Transverse colon (tissue), 4 donors: ENCODE data around the gene GABPB1.

Experiments
- EP300 ChIP-seq: sonication (generic); formaldehyde crosslinking; IDR thresholded peaks from one replicate; pipeline ENCODE4 v1.6.1; 2017; ENCODE audit warnings: antibody characterized with exemption, low read depth
- POLR2AphosphoS5 ChIP-seq, 3 donors: sonication (generic); formaldehyde crosslinking; IDR thresholded peaks; one replicate each; pipeline ENCODE4 v1.6.1; 2016; ENCODE audit warnings: antibody characterized with exemption in 3 of 3
- TF ChIP-seq, protein P1 (sequence below), 5 experiments: fragments of 200-600 bp in 3 of 5; fragments of 450-650 bp in 2 of 5; sonication (generic) in 3 of 5; IDR thresholded peaks; 1 replicate in 2 of 5; 2 replicates in 3 of 5; pipeline ENCODE4 v1.5.1; 2016 to 2017; ENCODE audit warnings: antibody characterized with exemption in 5 of 5, inconsistent platforms in 3 of 5, mild to moderate bottlenecking in 2 of 5, moderate library complexity in 1 of 5

- TF ChIP-seq, protein P1, sequence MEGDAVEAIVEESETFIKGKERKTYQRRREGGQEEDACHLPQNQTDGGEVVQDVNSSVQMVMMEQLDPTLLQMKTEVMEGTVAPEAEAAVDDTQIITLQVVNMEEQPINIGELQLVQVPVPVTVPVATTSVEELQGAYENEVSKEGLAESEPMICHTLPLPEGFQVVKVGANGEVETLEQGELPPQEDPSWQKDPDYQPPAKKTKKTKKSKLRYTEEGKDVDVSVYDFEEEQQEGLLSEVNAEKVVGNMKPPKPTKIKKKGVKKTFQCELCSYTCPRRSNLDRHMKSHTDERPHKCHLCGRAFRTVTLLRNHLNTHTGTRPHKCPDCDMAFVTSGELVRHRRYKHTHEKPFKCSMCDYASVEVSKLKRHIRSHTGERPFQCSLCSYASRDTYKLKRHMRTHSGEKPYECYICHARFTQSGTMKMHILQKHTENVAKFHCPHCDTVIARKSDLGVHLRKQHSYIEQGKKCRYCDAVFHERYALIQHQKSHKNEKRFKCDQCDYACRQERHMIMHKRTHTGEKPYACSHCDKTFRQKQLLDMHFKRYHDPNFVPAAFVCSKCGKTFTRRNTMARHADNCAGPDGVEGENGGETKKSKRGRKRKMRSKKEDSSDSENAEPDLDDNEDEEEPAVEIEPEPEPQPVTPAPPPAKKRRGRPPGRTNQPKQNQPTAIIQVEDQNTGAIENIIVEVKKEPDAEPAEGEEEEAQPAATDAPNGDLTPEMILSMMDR (IDR thresholded peaks at IDR 0.05): no peak
- TF ChIP-seq POLR2AphosphoS5 (IDR thresholded peaks at IDR 0.05): no peak
- no peak for TF ChIP-seq EP300
Observed at GRCh38 chr15:50341616-50342136, 13.3 kb downstream of the GABPB1 start.
